ENCODE results near the gene UBE2S. TPM values are rescaled to one million over a fixed set of nuclear protein-coding genes. Genes with fewer than 3 reads are reported as not detected.
A peak's percentile ranks its signal among the peaks of the same experiment; 100 is the strongest.

Gene UBE2S
- total RNA-seq, 2 donors from 2014 or later, result 202 to 246 TPM

DNA sequence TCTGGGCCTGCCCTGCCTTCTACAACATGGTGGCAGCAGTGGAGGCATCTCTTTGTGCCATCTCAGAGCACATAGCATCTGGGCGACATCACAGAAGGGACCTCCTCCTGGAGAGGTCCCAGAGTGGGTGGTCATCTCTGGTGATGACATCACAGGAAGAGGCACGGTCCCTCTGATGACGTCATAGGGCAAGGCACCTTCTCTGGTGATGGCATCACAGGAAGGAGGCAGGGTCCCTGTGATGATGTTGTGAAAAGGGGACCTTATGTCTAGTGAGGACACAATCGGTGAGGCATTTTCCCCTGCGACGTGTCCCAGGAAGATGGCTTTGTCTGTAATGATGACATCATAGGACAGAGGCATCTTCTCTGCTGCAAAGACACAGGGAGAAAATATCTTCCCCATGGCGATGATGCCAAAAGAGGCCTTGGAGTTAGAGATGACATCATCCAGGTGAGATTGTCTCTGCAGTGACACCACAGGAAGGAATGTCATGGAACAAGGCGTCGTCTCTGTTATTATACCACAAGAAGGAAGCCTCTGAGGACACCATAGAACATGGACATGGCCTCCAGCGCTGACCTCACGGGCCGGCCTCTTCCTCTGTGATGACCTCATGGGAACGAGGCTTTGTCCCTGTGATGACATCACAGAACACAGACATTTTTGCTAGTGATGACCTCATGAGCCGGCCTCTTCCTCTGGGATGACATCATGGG, 24.8 kb upstream of the UBE2S start:
- no peak overlapping the region for H3K27ac ChIP-seq (ENCODE audit: low read depth, low read length)
- H3K4me1 ChIP-seq (ENCODE audit: control insufficient read depth, insufficient read depth, low read length), result no peaks in the 10 kb centered on the region
- Mint-ChIP-seq H3K27me3 (ENCODE audit: insufficient read depth) (peaks cover 32% of the 10 kb centered on the region), H3K27ac (no peak overlapping the region), H3K9me3 (no peaks in the 10 kb centered on the region), H3K4me1 (no peaks in the 10 kb centered on the region), H3K4me3 (no peak overlapping the region), H3K36me3 (ENCODE audit: low read depth) (no peaks in the 10 kb centered on the region)
- 88 to 92% methylated on average over 14 of the region's 14 CpGs for WGBS, 2 experiments (ENCODE audit: insufficient coverage in 1 of 2, insufficient read length in 1 of 2)
- no peaks in the 10 kb centered on the region for H3K36me3 ChIP-seq (ENCODE audit: control insufficient read depth, insufficient read depth, low read length)
- H3K4me3 ChIP-seq (ENCODE audit: low read length), result no peak overlapping the region
- no peak overlapping the region for H3K9ac ChIP-seq (ENCODE audit: extremely low read depth, low read length, poor library complexity, severe bottlenecking)
- peak; percentile 23 for DNase-seq
- peaks cover 36% of the 10 kb centered on the region for H3K27me3 ChIP-seq (ENCODE audit: control insufficient read depth, insufficient read depth, low read length, poor library complexity, severe bottlenecking)
- TF ChIP-seq, protein P1, sequence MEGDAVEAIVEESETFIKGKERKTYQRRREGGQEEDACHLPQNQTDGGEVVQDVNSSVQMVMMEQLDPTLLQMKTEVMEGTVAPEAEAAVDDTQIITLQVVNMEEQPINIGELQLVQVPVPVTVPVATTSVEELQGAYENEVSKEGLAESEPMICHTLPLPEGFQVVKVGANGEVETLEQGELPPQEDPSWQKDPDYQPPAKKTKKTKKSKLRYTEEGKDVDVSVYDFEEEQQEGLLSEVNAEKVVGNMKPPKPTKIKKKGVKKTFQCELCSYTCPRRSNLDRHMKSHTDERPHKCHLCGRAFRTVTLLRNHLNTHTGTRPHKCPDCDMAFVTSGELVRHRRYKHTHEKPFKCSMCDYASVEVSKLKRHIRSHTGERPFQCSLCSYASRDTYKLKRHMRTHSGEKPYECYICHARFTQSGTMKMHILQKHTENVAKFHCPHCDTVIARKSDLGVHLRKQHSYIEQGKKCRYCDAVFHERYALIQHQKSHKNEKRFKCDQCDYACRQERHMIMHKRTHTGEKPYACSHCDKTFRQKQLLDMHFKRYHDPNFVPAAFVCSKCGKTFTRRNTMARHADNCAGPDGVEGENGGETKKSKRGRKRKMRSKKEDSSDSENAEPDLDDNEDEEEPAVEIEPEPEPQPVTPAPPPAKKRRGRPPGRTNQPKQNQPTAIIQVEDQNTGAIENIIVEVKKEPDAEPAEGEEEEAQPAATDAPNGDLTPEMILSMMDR (conservative IDR thresholded peaks at IDR 0.05), result no peak
- no peaks in the 10 kb centered on the region for H3K9me3 ChIP-seq (ENCODE audit: control insufficient read depth, low read length)

- Mint-ChIP-seq H3K27ac (no peak overlapping the region), H3K4me1 (no peaks in the 10 kb centered on the region), H3K4me3 (no peak overlapping the region), H3K36me3 (ENCODE audit: low read depth) (no peaks in the 10 kb centered on the region), H3K9me3 (no peaks in the 10 kb centered on the region), H3K27me3 (ENCODE audit: insufficient read depth) (peaks cover 28% of the 10 kb centered on the region)
- H3K27ac ChIP-seq (ENCODE audit: low read depth, low read length), result no peak overlapping the region
- no peaks in the 10 kb centered on the region for H3K9me3 ChIP-seq (ENCODE audit: control insufficient read depth, low read length)
- peaks cover 36% of the 10 kb centered on the region for H3K27me3 ChIP-seq (ENCODE audit: control insufficient read depth, insufficient read depth, low read length, poor library complexity, severe bottlenecking)
- DNase-seq, result no peak
- 80 to 88% methylated on average over 1 of the region's 1 CpG for WGBS, 2 experiments (ENCODE audit: insufficient coverage in 1 of 2, insufficient read length in 1 of 2)
- H3K4me1 ChIP-seq (ENCODE audit: control insufficient read depth, insufficient read depth, low read length), result no peaks in the 10 kb centered on the region
- TF ChIP-seq, protein P1 (conservative IDR thresholded peaks at IDR 0.05), result no peak
- no peaks in the 10 kb centered on the region for H3K36me3 ChIP-seq (ENCODE audit: control insufficient read depth, insufficient read depth, low read length)
- no peak overlapping the region for H3K4me3 ChIP-seq (ENCODE audit: low read length)
- H3K9ac ChIP-seq (ENCODE audit: extremely low read depth, low read length, poor library complexity, severe bottlenecking), result no peak overlapping the region
Measured at GRCh38 chr19:55431183-55431582, 23.6 kb upstream of the UBE2S start.

- Histone ChIP-seq H3K9ac (ENCODE audit: extremely low read depth, low read length, poor library complexity, severe bottlenecking) (no peak overlapping the region), H3K4me1 (ENCODE audit: control insufficient read depth, insufficient read depth, low read length) (no peaks in the 10 kb centered on the region), H3K27me3 (ENCODE audit: control insufficient read depth, insufficient read depth, low read length, poor library complexity, severe bottlenecking) (peaks cover 13% of the 10 kb centered on the region), H3K36me3 (ENCODE audit: control insufficient read depth, insufficient read depth, low read length) (no peaks in the 10 kb centered on the region), H3K9me3 (ENCODE audit: control insufficient read depth, low read length) (no peaks in the 10 kb centered on the region), H3K27ac (ENCODE audit: low read depth, low read length) (no peak overlapping the region), H3K4me3 (ENCODE audit: low read length) (no peak overlapping the region)
- no peak for DNase-seq
- Mint-ChIP-seq H3K27me3 (ENCODE audit: insufficient read depth) (peaks cover 34% of the 10 kb centered on the region), H3K4me3 (no peak overlapping the region), H3K4me1 (no peaks in the 10 kb centered on the region), H3K9me3 (no peaks in the 10 kb centered on the region), H3K36me3 (ENCODE audit: low read depth) (no peaks in the 10 kb centered on the region), H3K27ac (no peak overlapping the region)
- 86 to 94% methylated on average over 2 of the region's 2 CpGs for WGBS, 2 experiments (ENCODE audit: insufficient coverage in 1 of 2, insufficient read length in 1 of 2)
- TF ChIP-seq, protein P1 (conservative IDR thresholded peaks at IDR 0.05), result no peak
Measured at GRCh38 chr19:55426042-55426441, 18.5 kb upstream of the UBE2S start.

All from endodermal cell (in vitro differentiated cells).